Nephron (organoid): ENCODE results near the gene BMP10.

Experiments
- H3K27ac Mint-ChIP-seq, 3 experiments: 2 replicates each; pipeline ENCODE4 v1.8.0; 2020; ENCODE audit warnings: mixed read lengths in 3 of 3, mild to moderate bottlenecking in 2 of 3, moderate library complexity in 1 of 3
- H3K27me3 Mint-ChIP-seq: 2 replicates; pipeline ENCODE4 v1.8.0; 2021; ENCODE audit warnings: low read depth, mild to moderate bottlenecking, moderate library complexity, mixed read lengths
- H3K36me3 Mint-ChIP-seq: 2 replicates; pipeline ENCODE4 v1.8.0; 2020; ENCODE audit warnings: low read depth, mixed read lengths
- H3K4me1 Mint-ChIP-seq: 2 replicates; pipeline ENCODE4 v1.8.0; 2020; ENCODE audit warnings: mixed read lengths
- H3K4me3 Mint-ChIP-seq, 3 experiments: 2 replicates each; pipeline ENCODE4 v1.8.0; 2020; ENCODE audit warnings: mild to moderate bottlenecking in 3 of 3, mixed read lengths in 3 of 3, moderate library complexity in 2 of 3
- H3K9me3 Mint-ChIP-seq: 2 replicates; pipeline ENCODE4 v1.8.0; 2020; ENCODE audit warnings: mixed read lengths
- TF ChIP-seq, protein P1 (sequence below), 3 experiments: fragments of 200-600 bp; sonication (generic); IDR thresholded peaks; one replicate each; pipeline ENCODE4 v1.5.0; 2021; ENCODE audit warnings: antibody characterized with exemption in 3 of 3; ENCODE audit not compliant: unreplicated experiment in 3 of 3

Gene BMP10

DNA sequence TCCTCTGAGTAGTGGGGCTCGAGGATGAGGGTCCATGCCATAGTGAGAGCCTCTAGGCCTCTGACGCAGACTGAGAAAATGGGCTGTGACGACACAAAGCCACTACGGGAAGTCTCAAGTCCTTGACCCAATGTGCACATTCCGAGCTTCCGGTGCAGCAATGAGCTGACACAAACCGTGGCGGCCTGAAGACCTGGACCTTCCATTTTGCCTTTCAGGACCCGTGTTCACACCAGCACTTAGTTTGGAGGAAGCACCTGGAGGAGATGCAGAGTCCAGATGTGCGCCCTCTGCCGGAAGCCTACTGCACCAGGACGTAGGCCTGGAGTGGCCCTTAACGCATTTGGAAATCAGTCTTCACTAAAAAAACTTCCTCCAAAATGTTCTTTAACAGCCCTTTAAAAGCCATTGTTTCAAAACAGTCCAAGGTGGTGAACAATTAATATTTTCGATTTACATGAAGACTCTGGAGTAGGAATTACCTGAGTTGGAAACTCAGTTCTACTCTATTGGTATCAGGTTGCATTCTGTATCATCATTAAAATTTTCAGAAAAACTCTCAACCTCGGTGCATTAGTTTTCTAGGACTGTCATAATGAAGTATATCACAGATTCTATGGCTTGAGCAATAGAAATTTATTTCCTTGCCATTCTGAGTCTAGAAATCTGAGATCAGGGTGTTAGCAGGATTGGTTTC, 33.9 kb downstream of the BMP10 start:
- H3K27me3 Mint-ChIP-seq = no peaks in the 10 kb centered on the region

DNA sequence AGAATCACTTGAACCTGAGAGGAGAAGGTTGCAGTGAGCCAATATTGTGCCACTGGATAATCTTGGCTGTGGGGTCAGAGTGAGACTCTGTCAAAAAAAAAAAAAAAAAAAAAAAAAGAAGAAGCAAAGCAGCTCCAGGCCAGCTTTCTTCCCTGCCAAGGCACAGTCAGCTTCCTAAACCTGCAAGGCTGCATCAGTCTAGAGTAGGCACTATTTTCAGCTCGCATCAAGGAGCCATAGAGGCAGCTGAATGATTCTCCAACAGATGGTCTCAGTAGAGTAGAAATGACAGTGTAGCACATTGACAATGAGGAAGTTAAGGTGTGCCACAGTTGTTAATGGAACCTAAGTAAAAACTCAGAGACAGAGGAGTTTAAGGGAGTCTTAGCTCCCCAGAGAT, 35.6 kb downstream of the BMP10 start:
- Mint-ChIP-seq H3K4me1 (peaks cover 18% of the 10 kb centered on the region), H3K27ac (no peak overlapping the region), H3K9me3 (no peaks in the 10 kb centered on the region), H3K36me3 (no peaks in the 10 kb centered on the region), H3K4me3 (no peak overlapping the region), H3K27me3 (no peaks in the 10 kb centered on the region)
- TF ChIP-seq, protein P1, sequence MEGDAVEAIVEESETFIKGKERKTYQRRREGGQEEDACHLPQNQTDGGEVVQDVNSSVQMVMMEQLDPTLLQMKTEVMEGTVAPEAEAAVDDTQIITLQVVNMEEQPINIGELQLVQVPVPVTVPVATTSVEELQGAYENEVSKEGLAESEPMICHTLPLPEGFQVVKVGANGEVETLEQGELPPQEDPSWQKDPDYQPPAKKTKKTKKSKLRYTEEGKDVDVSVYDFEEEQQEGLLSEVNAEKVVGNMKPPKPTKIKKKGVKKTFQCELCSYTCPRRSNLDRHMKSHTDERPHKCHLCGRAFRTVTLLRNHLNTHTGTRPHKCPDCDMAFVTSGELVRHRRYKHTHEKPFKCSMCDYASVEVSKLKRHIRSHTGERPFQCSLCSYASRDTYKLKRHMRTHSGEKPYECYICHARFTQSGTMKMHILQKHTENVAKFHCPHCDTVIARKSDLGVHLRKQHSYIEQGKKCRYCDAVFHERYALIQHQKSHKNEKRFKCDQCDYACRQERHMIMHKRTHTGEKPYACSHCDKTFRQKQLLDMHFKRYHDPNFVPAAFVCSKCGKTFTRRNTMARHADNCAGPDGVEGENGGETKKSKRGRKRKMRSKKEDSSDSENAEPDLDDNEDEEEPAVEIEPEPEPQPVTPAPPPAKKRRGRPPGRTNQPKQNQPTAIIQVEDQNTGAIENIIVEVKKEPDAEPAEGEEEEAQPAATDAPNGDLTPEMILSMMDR (IDR thresholded peaks at IDR 0.05; ENCODE audit: unreplicated experiment in 3 of 3) = no peak

More for the DNA sequence above, 33.9 kb downstream of the BMP10 start:
- TF ChIP-seq, protein P1 (IDR thresholded peaks at IDR 0.05; ENCODE audit: unreplicated experiment in 3 of 3) = peak; percentile 41 to 61 (median 43)
- no peak overlapping the region for H3K4me3 Mint-ChIP-seq
- H3K27ac Mint-ChIP-seq = no peak overlapping the region
- H3K4me1 Mint-ChIP-seq = peaks cover 6% of the 10 kb centered on the region
- H3K9me3 Mint-ChIP-seq = no peaks in the 10 kb centered on the region
- H3K36me3 Mint-ChIP-seq = no peaks in the 10 kb centered on the region

DNA sequence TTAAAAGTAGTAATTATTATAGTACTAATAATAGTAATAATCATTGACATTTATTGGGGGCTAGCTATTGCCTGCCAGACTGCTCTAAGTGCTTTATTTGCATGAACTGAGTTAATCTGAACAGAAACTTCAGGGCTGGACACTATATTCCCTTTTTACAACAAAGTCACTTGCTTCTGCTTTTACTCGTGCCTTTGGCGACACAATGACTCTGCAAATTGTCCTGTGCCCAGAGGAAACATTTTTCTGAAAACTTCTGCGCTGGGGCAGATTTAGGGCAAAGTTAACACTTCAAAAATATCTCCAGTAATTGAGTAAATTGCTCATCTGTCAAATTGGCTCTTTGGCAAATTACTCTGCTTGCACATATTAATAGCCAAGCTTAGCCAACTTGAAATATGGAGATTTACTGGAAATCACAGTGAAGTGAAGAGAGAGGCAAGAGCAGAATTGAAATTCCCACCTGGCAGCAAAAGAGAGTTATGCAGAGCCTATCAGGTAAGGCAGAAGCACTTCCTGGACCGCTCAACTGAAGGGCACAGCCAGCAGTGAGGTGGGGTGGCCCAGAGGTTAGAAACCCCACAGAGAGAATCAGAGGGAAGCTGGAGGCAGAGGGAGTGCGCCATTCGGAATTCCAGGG, 36.3 kb downstream of the BMP10 start:
- no peaks in the 10 kb centered on the region for H3K36me3 Mint-ChIP-seq
- peak overlapping the region in 1 of 3 experiments; percentile 19 for H3K27ac Mint-ChIP-seq

DNA sequence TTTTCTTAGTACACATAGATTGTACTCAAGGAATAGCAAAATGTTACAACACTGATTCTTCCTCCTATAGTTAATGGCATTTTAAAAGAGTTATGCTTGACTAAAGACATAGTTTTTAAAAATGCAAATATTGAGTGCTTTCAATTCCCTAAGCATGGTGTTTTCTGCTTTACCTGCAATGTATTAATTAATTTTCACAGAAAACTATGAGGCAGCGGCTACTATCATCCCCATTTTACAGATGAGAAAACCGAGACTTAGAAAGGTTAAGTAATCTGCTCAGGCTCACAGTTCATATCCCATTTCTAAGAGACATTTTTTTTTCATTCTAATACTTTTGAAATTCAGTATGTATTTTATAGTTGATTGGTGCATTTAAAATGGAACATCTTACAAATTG, 38.0 kb downstream of the BMP10 start:
- Mint-ChIP-seq H3K4me3 (no peak overlapping the region), H3K36me3 (no peaks in the 10 kb centered on the region), H3K27ac (no peak overlapping the region), H3K27me3 (no peaks in the 10 kb centered on the region), H3K4me1 (peaks cover 35% of the 10 kb centered on the region), H3K9me3 (no peaks in the 10 kb centered on the region)
- TF ChIP-seq, protein P1 (IDR thresholded peaks at IDR 0.05; ENCODE audit: unreplicated experiment in 3 of 3) = no peak

More for the DNA sequence above, 36.3 kb downstream of the BMP10 start:
- H3K9me3 Mint-ChIP-seq = no peaks in the 10 kb centered on the region
- H3K4me3 Mint-ChIP-seq = no peak overlapping the region
- H3K4me1 Mint-ChIP-seq = peaks cover 18% of the 10 kb centered on the region
- H3K27me3 Mint-ChIP-seq = no peaks in the 10 kb centered on the region
- TF ChIP-seq, protein P1 (IDR thresholded peaks at IDR 0.05; ENCODE audit: unreplicated experiment in 3 of 3) = no peak

DNA sequence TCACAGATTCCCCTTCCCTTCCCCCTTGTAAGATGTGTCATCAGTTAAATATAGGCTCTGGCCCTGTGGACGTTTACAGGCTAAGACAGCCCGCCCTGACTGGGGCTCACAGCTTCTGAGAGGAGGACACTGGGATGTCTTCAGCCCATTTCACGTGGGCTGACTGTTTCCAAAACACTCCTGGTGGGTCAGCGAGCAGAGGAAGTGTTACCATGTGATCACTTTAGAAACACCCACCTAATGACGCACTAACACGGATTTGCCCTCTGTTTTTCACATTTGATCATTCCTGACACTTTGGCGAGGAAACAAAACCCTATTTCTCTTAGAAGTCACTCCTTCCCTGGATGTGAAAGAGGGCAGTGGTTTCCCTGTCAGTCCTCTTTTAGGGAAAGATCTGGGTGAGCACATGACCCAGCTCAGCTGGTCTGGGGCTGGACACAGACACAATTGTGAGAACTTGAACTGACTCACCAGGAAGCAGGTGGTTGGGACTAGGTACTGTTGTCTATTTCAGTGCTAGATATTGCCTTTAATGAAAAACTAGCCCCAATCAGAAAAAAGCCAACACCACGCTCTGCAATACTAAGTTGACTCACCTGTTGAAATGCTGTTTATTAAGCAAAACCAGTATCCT, 38.8 kb downstream of the BMP10 start:
- Mint-ChIP-seq H3K4me3 (no peak overlapping the region), H3K36me3 (no peaks in the 10 kb centered on the region), H3K27ac (peak overlapping the region; percentile 62 to 84 (median 74)), H3K9me3 (no peaks in the 10 kb centered on the region), H3K27me3 (no peaks in the 10 kb centered on the region), H3K4me1 (peaks cover 43% of the 10 kb centered on the region)
- TF ChIP-seq, protein P1 (IDR thresholded peaks at IDR 0.05; ENCODE audit: unreplicated experiment in 3 of 3) = no peak
